ENCODE measurements around the gene UCHL1.
A peak's percentile ranks its signal among the peaks of the same experiment; 100 is the strongest.

GRCh38 chr4:41216294-41217019 lies 40.3 kb upstream of the UCHL1 start:
- peak in 3 of 6 experiments; percentile 49 to 56 (median 52) for TF ChIP-seq CTCF (IDR thresholded peaks at IDR 0.05)
- peak; percentile 61 to 81 for TF ChIP-seq POLR2A (IDR thresholded peaks at IDR 0.05)

All from Peyer's patch (tissue), 4 donors.